T-helper 22 cell (primary cell): ENCODE measurements around the gene RGS4.
"Not testable (repeated sequence)": the region's sequence is repeated elsewhere in the genome, so short reads cannot be mapped to it uniquely, and the experiment has no call there.

ENCODE experiments used
- DNase-seq: peaks from one replicate; pipeline ENCODE4 v3.0.0-alpha.2; 2020; ENCODE audit warnings: low read depth

Gene RGS4

GRCh38 chr1:163068716-163069115 is 445 bp upstream of the RGS4 start:
- no peak for DNase-seq

- DNase-seq: no peak
Observed at GRCh38 chr1:163069655-163070277, 605 bp downstream of the RGS4 start.

- no peak for DNase-seq
Observed at GRCh38 chr1:163071405-163072255, 2.5 kb downstream of the RGS4 start.

- no peak for DNase-seq
Observed at GRCh38 chr1:163072658-163073057, 3.5 kb downstream of the RGS4 start.

GRCh38 chr1:163074004-163074403 is 4.8 kb downstream of the RGS4 start:
- DNase-seq: no peak

- DNase-seq: no peak
Observed at GRCh38 chr1:163074716-163075284, 5.6 kb downstream of the RGS4 start.

- DNase-seq: no peak
Observed at GRCh38 chr1:163076044-163076443, 6.9 kb downstream of the RGS4 start.

- no peak for DNase-seq
Observed at GRCh38 chr1:163076446-163076845, 7.3 kb downstream of the RGS4 start.

GRCh38 chr1:163076981-163077761 is 8.0 kb downstream of the RGS4 start:
- DNase-seq: no peak

- no peak for DNase-seq
Observed at GRCh38 chr1:163082971-163083370, 13.8 kb downstream of the RGS4 start.

- DNase-seq: no peak
Observed at GRCh38 chr1:163083690-163084089, 14.5 kb downstream of the RGS4 start.

- DNase-seq: no peak
Observed at GRCh38 chr1:163084330-163084729, 15.2 kb downstream of the RGS4 start.

GRCh38 chr1:163085041-163085903 is 16.1 kb downstream of the RGS4 start:
- DNase-seq: no peak

GRCh38 chr1:163085904-163086268 is 16.7 kb downstream of the RGS4 start:
- no peak for DNase-seq

- not testable (repeated sequence) for DNase-seq
Observed at GRCh38 chr1:163089117-163089516, 20.0 kb downstream of the RGS4 start.

- DNase-seq: no peak
Observed at GRCh38 chr1:163090321-163090945, 21.3 kb downstream of the RGS4 start.

GRCh38 chr1:163093169-163093568 is 24.0 kb downstream of the RGS4 start:
- no peak for DNase-seq

GRCh38 chr1:163093579-163093978 is 24.4 kb downstream of the RGS4 start:
- DNase-seq: no peak

- DNase-seq: no peak
Observed at GRCh38 chr1:163094182-163094581, 25.0 kb downstream of the RGS4 start.

- DNase-seq: no peak
Observed at GRCh38 chr1:163094589-163094988, 25.4 kb downstream of the RGS4 start.

GRCh38 chr1:163095213-163095612 is 26.1 kb downstream of the RGS4 start:
- no peak for DNase-seq
